GM19025 (cell line): ENCODE data around the gene LINGO4.

Experiments used
- ATAC-seq: cut with Tn5 transposase; IDR thresholded peaks from one replicate; pipeline ENCODE4 v1.9.1; 2021; ENCODE audit warnings: mild to moderate bottlenecking, low read depth, moderate library complexity; ENCODE audit not compliant: unreplicated experiment

The LINGO4 gene, protein sequence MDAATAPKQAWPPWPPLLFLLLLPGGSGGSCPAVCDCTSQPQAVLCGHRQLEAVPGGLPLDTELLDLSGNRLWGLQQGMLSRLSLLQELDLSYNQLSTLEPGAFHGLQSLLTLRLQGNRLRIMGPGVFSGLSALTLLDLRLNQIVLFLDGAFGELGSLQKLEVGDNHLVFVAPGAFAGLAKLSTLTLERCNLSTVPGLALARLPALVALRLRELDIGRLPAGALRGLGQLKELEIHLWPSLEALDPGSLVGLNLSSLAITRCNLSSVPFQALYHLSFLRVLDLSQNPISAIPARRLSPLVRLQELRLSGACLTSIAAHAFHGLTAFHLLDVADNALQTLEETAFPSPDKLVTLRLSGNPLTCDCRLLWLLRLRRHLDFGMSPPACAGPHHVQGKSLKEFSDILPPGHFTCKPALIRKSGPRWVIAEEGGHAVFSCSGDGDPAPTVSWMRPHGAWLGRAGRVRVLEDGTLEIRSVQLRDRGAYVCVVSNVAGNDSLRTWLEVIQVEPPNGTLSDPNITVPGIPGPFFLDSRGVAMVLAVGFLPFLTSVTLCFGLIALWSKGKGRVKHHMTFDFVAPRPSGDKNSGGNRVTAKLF

GRCh38 chr1:151805066-151805820, at the start of gene LINGO4:
TSS of gene LINGO4 (minus strand) at chr1:151805419. CDS start at chr1:151802704, 2,715 bp downstream.
- ATAC-seq = no peak

- no peak for ATAC-seq
These were observed 49.4 kb upstream of the LINGO4 start for GRCh38 chr1:151854658-151855057.

- no peak for ATAC-seq
These were observed 48.3 kb upstream of the LINGO4 start, which contains the start of gene THEM5 for GRCh38 chr1:151853411-151853943. TSS of gene THEM5 (minus strand) at chr1:151853712. CDS start at chr1:151853565, 147 bp downstream.

- ATAC-seq = no peak
These were observed 47.5 kb upstream of the LINGO4 start for GRCh38 chr1:151852733-151853132.

DNA sequence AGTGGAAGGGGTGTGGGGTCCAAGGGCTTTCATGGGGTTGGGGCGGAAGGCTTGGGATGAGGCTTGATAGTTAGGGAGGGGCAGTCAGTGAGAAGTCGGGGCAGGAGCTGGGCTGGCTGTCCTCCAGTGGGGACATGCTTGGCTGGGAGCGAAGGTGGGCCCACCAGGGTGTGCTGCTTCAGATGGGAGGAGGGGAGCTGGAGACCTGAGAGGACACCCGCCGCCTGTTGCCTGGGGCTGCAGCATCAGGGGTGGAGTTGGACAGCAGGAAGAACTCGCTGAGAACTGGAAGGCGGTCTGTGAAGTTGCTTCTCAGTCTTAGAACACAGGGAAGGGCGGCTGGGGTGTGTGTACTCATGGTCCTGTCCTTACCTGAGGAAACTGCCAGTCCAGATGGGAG, 46.7 kb upstream of the LINGO4 start:
- no peak for ATAC-seq

DNA sequence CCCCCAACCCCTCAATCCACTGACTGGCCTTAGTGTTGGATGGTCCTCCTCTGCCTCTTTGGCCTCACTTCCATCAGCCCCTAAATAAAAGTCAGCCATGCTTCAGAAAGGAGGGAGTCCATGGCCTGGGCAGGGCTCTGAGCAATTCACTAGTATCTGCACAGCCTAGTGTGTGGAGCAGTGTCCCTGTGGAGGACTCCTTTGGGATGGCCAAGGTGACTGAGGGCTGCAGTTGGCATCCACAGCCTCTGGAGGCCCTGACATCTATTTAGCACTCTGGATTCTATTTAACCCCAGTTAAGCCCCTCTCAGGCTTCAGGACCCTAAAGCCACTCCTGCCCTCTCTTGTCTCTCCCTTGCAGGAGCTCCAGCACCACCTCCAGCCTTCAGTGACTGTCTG, 44.7 kb upstream of the LINGO4 start:
- no peak for ATAC-seq

DNA sequence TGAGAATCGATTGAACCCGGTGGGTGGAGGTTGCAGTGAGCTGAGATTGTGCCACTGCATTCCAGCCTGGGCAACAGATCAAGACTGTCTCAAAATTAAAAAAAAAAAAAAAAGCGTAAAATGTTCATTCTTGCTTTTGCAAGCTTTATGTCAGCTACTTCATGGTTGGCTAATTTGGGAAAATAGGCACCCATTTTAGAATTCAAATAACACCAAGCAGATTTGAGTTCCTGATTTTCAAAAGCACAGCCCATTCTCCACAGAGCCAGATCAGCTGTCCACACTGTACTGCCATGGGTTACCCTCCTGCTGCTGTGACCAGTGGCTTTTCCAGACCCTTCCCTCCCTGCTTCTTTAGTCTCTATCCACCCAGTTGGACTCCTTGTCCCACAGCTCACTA, 43.9 kb upstream of the LINGO4 start:
- ATAC-seq = no peak

- no peak for ATAC-seq
These were observed 42.8 kb upstream of the LINGO4 start for GRCh38 chr1:151847867-151848596.

DNA sequence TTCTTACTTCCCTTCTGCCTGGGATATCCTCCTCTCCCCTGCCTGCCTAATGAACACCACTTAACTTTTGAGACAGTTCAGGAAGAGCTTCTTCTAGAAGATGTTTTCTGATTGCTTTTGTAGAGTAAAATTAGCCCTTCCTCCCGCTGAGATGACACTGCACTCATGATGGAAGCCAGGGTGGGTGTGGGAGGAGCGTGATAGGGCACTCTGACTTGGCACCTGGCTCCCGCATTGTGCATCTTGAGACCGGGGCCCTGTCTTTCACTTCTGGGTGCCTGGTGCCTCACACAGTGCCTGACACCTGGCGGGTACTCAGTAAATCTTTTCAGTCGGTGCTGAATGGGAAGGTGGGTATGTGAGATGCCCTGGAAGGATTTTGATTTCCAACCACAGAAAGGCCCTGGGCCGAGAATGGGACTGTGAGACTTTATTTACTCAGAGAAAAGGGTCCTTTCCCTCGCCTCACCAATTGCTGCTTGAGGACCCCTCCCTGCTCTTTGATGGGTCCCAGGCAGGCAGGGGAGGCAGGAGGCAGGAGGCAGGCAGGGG, 41.5 kb upstream of the LINGO4 start:
- ATAC-seq = no peak

GRCh38 chr1:151846062-151846568, 40.9 kb upstream of the LINGO4 start:
- no peak for ATAC-seq

DNA sequence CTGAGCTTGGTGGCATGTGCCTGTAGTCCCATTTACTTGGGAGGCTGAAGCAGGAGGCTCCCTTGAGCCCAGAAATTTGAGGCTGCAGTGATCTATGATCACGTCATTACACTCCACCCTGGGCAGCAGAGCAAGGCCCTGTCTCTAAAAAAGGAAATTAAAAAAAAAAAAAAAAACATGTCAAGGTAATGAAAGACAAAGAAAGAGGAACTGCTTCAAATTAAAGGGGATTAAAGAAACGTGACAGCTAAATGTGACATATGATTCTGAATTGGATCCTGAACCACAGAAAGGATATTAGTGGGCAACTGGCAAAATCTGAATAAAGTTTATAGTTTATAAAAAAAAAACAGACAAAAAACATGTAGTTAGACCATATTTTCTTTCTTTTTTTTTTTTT, 38.2 kb upstream of the LINGO4 start:
- ATAC-seq = no peak

DNA sequence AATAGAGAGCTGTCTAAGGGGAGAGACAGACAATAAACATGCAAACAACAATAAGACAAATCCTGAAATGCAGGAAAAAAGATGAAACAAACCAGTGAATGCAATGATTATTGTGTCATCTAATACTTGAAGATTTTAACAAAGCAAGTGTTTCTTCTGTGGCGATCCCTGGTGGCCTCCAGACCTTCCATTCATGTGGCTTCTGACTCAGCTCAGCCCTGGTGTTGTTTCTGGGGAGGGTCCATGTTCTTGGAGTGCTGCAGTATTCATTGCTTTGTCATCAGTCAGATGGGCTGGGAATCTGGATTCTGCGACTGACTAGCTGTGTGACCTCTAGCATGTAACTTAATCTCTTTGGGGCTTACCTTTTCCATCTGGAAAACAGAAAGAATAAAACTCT, 35.9 kb upstream of the LINGO4 start:
- no peak for ATAC-seq

- no peak for ATAC-seq
These were observed 35.2 kb upstream of the LINGO4 start for GRCh38 chr1:151840421-151840820.

GRCh38 chr1:151839457-151840403, 34.5 kb upstream of the LINGO4 start, which contains the start of gene C2CD4D:
TSS of gene C2CD4D (minus strand) at chr1:151839820. CDS start at chr1:151838989, 831 bp downstream.
- no peak for ATAC-seq

- no peak for ATAC-seq
These were observed 33.8 kb upstream of the LINGO4 start for GRCh38 chr1:151839082-151839412.

DNA sequence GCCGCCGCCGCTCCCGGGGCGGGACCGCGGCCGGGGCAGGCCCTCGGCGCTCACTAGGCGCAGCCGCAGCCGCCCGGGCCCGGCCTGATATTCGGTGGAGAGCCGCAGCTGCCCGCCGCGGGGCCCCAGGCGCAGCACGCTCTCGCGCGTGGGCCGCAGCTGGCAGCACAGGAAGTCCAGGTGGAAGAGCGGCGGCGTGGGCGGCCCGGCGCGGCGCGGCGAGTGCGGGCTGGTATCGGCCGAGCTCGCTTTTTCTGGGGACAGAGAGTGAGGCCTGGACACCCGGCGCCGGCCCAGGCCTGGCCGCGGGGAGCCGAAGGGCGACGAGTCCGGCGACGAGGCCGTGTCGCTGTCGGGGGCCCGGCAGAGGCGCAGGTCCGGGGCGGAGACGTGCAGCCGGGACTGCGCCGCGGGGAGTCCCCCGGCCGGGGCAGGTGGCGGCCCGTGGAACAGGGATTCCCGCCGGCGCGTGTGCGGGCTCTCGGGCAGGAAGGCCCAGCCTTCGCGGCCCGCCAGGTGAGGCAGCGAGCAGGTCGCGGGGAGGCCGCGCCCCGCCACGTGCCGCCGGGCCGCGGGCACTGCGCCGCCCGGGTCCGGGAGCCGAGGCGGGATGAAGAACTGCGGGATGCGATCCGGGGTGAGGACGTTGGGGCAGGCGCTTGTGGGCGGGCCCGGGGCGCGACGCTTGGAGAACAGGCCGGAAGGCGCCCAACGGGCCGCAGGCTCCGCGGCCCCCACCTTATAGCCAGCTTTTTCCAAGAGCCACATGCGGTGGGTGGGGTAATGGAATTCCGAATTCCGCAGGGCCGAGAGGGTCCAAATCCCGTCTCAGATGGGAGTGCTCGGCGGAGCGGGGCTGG, 33.2 kb upstream of the LINGO4 start:
- ATAC-seq = peak; percentile 28

DNA sequence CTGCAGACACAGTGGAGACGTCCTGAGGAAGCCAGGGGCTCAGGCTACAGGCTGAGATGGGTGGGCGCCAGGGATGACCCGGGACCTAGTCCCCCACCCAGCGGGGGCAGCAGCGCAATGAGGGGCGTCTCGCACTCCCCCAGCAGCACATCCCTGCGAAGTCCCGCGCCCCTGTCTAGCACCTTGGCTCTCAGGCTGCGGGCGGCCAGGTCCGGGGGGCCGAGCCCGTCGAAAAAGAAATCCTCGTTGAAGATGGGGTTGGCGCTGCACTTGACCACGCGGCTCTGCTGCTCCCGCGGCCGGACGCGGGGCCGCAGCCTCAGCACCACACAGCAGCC, 32.6 kb upstream of the LINGO4 start:
- ATAC-seq = no peak

- ATAC-seq = no peak
These were observed 32.0 kb upstream of the LINGO4 start for GRCh38 chr1:151837197-151837596.
